ENCODE data around the gene CFAP74. TPM values are rescaled to one million over a fixed set of nuclear protein-coding genes. Genes with fewer than 3 reads are reported as not detected.
A peak's percentile ranks its signal among the peaks of the same experiment; 100 is the strongest.
"Not testable (repeated sequence)": the region's sequence is repeated elsewhere in the genome, so short reads cannot be mapped to it uniquely, and the experiment has no call there.

CFAP74 gene
- total RNA-seq, 1 experiment from 2014 or later, result not detected

DNA sequence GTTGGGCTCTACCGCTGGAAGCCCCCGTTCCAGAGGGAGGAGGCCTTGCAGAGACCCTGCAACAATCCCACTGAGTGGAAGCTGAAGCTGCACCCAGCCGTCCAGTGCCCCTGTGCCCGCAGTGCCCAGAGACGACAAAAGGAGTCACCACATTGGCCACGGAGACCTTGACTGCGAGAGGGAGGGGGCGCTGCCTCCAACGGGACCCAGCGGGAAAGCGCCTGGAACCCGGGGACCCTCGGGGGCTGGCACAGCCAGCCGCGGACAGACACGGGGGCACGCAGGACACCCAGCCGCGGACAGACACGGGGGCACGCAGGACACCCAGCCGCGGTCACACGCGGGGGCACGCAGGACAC lies 22.5 kb downstream of the CFAP74 start:
- Histone ChIP-seq H3K9me3 (ENCODE audit: low read length) (peaks cover 5% of the 10 kb centered on the region; the same call in 1 of the 2 replicates), H3K9ac (ENCODE audit: low read length) (no peak overlapping the region), H3K9me2 (replicated peaks; ENCODE audit: insufficient read depth, low read length) (no peaks in the 10 kb centered on the region), H4K20me1 (ENCODE audit: insufficient read depth, low read depth, low read length) (no peaks in the 10 kb centered on the region), H3K4me1 (ENCODE audit: low read length) (no peaks in the 10 kb centered on the region), H3K27me3 (ENCODE audit: low read length) (no peaks in the 10 kb centered on the region), H3K36me3 (ENCODE audit: insufficient read depth, low read length) (no peaks in the 10 kb centered on the region), H3K4me2 (ENCODE audit: low read depth, low read length, poor library complexity, severe bottlenecking) (no peak overlapping the region), H3K79me2 (ENCODE audit: low read length) (no peaks in the 10 kb centered on the region), H3K4me3 (ENCODE audit: low read length) (no peak overlapping the region), H2AFZ (ENCODE audit: low read length) (no peak overlapping the region), H3K27ac (ENCODE audit: low read length) (no peak overlapping the region)
- DNase-seq, result no peak

DNA sequence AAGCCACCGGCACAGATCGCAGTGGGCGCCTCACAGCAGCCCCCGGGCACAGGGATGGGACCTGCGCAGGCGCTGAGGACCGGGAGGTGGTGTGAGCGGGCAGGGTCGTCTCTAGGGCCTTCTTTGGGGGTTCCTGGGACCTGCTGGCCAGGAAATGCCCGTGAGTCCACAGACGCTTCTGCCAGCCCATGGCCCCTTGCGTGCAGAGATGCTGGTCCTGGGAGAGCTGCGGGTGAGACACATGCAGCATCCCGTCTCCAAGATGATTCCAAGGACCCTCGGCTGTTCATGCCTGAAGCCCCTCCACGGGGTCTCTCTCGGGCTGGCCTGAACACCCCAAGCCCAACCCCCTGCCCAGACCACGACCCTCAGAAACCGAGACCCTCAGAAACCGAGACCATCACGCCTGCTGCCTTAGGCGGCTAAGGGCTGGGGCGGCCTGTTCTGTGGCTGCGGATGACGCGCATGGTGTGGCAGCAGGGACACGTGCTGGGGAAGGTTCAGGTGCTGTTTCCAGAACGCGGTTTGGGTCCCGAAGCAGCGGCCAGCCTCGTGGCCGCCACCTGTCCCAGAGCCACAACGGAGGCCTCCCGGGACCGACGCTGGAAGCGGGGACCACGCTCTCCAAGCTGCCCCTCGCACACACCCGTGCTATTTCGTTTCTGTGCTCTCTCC lies 23.0 kb downstream of the CFAP74 start:
- no peak overlapping the region for H3K9ac ChIP-seq (ENCODE audit: low read length)
- no peak overlapping the region for H3K4me2 ChIP-seq (ENCODE audit: low read depth, low read length, poor library complexity, severe bottlenecking)
- no peak overlapping the region for H2AFZ ChIP-seq (ENCODE audit: low read length)
- H3K9me3 ChIP-seq (ENCODE audit: low read length), result peaks cover 5% of the 10 kb centered on the region; the same call in 1 of the 2 replicates
- no peak overlapping the region for H3K4me3 ChIP-seq (ENCODE audit: low read length)
- H3K36me3 ChIP-seq (ENCODE audit: insufficient read depth, low read length), result no peaks in the 10 kb centered on the region
- no peaks in the 10 kb centered on the region for H3K79me2 ChIP-seq (ENCODE audit: low read length)
- H4K20me1 ChIP-seq (ENCODE audit: insufficient read depth, low read depth, low read length), result no peaks in the 10 kb centered on the region
- DNase-seq, result no peak
- no peaks in the 10 kb centered on the region for H3K9me2 ChIP-seq (replicated peaks; ENCODE audit: insufficient read depth, low read length)
- H3K27me3 ChIP-seq (ENCODE audit: low read length), result no peaks in the 10 kb centered on the region
- no peak overlapping the region for H3K27ac ChIP-seq (ENCODE audit: low read length)
- H3K4me1 ChIP-seq (ENCODE audit: low read length), result no peaks in the 10 kb centered on the region

DNA sequence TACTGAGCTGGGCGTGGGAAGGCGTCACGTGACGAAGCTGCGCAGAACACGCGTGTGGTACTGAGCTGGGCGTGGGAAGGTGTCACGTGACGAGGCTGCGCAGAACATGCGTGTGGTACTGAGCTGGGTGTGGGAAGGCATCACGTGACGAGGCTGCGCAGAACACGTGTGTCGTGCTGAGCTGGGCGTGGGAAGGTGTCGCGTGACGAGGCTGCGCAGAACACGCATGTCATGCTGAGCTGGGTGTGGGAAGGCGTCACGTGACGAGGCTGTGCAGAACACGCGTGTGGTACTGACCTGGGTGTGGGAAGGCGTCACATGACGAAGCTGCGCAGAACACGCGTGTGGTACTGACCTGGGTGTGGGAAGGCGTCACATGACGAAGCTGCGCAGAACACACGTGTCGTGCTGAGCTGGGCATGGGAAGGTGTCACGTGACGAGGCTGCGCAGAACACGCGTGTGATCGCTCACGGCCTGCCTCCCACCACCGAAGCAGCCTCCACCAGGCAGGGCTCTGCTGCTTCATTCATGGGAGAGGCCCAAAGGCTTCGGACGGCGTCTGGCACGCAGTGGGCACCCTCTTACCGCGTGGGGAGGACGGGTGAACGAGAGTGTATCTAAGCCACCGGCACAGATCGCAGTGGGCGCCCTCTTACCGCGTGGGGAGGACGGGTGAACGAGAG lies 24.0 kb downstream of the CFAP74 start:
- H3K9ac ChIP-seq (ENCODE audit: low read length), result no peak overlapping the region
- H3K27ac ChIP-seq (ENCODE audit: low read length), result no peak overlapping the region
- no peak overlapping the region for H3K4me3 ChIP-seq (ENCODE audit: low read length)
- H3K36me3 ChIP-seq (ENCODE audit: insufficient read depth, low read length), result no peaks in the 10 kb centered on the region
- H3K79me2 ChIP-seq (ENCODE audit: low read length), result no peaks in the 10 kb centered on the region
- no peaks in the 10 kb centered on the region for H3K4me1 ChIP-seq (ENCODE audit: low read length)
- DNase-seq, result peak; percentile 10
- no peaks in the 10 kb centered on the region for H3K9me2 ChIP-seq (replicated peaks; ENCODE audit: insufficient read depth, low read length)
- H4K20me1 ChIP-seq (ENCODE audit: insufficient read depth, low read depth, low read length), result no peaks in the 10 kb centered on the region
- H3K4me2 ChIP-seq (ENCODE audit: low read depth, low read length, poor library complexity, severe bottlenecking), result no peak overlapping the region
- H2AFZ ChIP-seq (ENCODE audit: low read length), result no peak overlapping the region
- H3K27me3 ChIP-seq (ENCODE audit: low read length), result no peaks in the 10 kb centered on the region
- H3K9me3 ChIP-seq (ENCODE audit: low read length), result peaks cover 5% of the 10 kb centered on the region; the same call in 1 of the 2 replicates

DNA sequence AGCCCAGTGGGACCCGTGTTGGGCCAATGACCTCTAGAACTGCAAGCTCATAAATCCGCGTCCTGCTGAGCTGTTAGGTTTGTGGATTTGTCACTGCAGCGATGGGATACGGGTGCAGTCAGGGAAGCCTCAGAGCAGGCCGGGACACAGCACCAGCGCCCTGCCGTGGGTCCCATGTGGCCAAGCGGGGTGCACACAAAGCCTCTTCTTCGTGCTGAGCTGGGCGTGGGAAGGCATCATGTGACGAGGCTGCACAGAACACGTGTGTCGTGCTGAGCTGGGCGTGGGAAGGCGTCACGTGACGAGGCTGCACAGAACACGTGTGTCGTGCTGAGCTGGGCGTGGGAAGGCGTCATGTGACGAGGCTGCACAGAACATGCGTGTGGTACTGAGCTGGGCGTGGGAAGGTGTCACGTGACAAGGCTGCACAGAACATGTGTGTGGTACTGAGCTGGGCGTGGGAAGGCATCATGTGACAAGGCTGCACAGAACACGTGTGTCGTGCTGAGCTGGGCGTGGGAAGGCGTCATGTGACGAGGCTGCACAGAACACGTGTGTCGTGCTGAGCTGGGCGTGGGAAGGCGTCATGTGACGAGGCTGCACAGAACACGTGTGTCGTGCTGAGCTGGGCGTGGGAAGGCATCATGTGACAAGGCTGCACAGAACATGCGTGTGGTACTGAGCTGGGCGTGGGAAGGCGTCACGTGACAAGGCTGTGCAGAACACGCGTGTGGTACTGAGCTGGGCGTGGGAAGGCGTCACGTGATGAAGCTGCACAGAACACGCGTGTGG lies 24.7 kb downstream of the CFAP74 start:
- H3K27me3 ChIP-seq (ENCODE audit: low read length); H3K9me2 ChIP-seq (replicated peaks; ENCODE audit: insufficient read depth, low read length); H2AFZ ChIP-seq (ENCODE audit: low read length); H3K4me1 ChIP-seq (ENCODE audit: low read length); H3K36me3 ChIP-seq (ENCODE audit: insufficient read depth, low read length); H3K4me3 ChIP-seq (ENCODE audit: low read length); H3K79me2 ChIP-seq (ENCODE audit: low read length); H3K27ac ChIP-seq (ENCODE audit: low read length); H3K9me3 ChIP-seq (ENCODE audit: low read length); H3K9ac ChIP-seq (ENCODE audit: low read length); H3K4me2 ChIP-seq (ENCODE audit: low read depth, low read length, poor library complexity, severe bottlenecking); H4K20me1 ChIP-seq (ENCODE audit: insufficient read depth, low read depth, low read length): not testable (repeated sequence)
- DNase-seq, result peak; percentile 21

DNA sequence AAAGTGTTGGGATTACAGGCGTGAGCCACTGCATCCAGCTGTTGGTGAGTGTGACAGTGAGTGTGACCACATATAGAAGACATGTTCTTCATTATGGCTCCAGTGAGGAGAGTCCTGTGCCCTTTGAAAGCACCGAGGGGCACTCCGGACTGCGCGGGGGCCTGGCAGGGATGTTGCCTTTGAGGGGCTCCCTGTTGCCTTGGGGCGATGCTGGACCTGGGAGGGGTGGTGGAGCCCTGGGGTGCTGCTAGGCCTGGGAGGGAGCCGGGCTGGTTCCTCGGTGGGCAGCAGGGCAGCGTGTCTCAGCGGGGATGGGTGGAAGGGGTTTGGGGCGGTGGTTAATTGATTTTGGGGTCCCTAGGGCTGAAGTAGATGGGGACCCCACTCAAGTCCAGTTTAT lies 25.5 kb downstream of the CFAP74 start:
- Histone ChIP-seq H3K4me3 (ENCODE audit: low read length) (no peak overlapping the region), H3K9ac (ENCODE audit: low read length) (no peak overlapping the region)
- no peak for DNase-seq

DNA sequence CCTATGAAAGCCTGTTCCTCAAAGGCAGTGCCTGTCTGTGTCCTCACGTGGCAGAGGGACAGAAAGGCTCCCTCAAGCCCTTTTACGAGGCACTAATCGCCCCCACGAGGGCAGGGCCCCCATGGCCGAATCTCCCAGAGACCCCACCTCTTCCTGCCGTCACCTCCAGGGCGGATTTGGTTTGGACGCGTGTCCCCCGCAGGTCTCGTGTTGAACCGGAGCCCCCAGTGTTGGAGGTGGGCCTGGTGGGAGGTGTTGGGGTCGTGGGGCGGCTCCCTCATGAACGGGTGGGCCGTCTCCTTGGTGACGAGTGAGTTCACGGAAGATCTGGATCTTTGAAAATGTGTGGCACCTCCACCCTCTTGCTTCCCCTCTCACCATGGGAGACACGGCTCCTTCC lies 27.6 kb downstream of the CFAP74 start:
- Histone ChIP-seq H3K27ac (ENCODE audit: low read length) (no peak overlapping the region), H3K79me2 (ENCODE audit: low read length) (no peaks in the 10 kb centered on the region), H3K4me1 (ENCODE audit: low read length) (no peaks in the 10 kb centered on the region), H3K4me3 (ENCODE audit: low read length) (no peak overlapping the region), H4K20me1 (ENCODE audit: insufficient read depth, low read depth, low read length) (no peaks in the 10 kb centered on the region), H3K9ac (ENCODE audit: low read length) (no peak overlapping the region), H3K27me3 (ENCODE audit: low read length) (no peaks in the 10 kb centered on the region), H3K4me2 (ENCODE audit: low read depth, low read length, poor library complexity, severe bottlenecking) (no peak overlapping the region), H3K36me3 (ENCODE audit: insufficient read depth, low read length) (no peaks in the 10 kb centered on the region), H2AFZ (ENCODE audit: low read length) (no peak overlapping the region), H3K9me2 (replicated peaks; ENCODE audit: insufficient read depth, low read length) (no peaks in the 10 kb centered on the region), H3K9me3 (ENCODE audit: low read length) (peaks cover 5% of the 10 kb centered on the region; the same call in 1 of the 2 replicates)
- peak; percentile 9 for DNase-seq

More for the DNA sequence above, 25.5 kb downstream of the CFAP74 start:
- H3K79me2 ChIP-seq (ENCODE audit: low read length), result no peaks in the 10 kb centered on the region
- H3K9me2 ChIP-seq (replicated peaks; ENCODE audit: insufficient read depth, low read length), result no peaks in the 10 kb centered on the region
- no peaks in the 10 kb centered on the region for H3K36me3 ChIP-seq (ENCODE audit: insufficient read depth, low read length)
- no peaks in the 10 kb centered on the region for H4K20me1 ChIP-seq (ENCODE audit: insufficient read depth, low read depth, low read length)
- H3K4me1 ChIP-seq (ENCODE audit: low read length), result no peaks in the 10 kb centered on the region
- H3K9me3 ChIP-seq (ENCODE audit: low read length), result peaks cover 5% of the 10 kb centered on the region; the same call in 1 of the 2 replicates
- no peaks in the 10 kb centered on the region for H3K27me3 ChIP-seq (ENCODE audit: low read length)
- no peak overlapping the region for H3K4me2 ChIP-seq (ENCODE audit: low read depth, low read length, poor library complexity, severe bottlenecking)
- H2AFZ ChIP-seq (ENCODE audit: low read length), result no peak overlapping the region
- no peak overlapping the region for H3K27ac ChIP-seq (ENCODE audit: low read length)

DNA sequence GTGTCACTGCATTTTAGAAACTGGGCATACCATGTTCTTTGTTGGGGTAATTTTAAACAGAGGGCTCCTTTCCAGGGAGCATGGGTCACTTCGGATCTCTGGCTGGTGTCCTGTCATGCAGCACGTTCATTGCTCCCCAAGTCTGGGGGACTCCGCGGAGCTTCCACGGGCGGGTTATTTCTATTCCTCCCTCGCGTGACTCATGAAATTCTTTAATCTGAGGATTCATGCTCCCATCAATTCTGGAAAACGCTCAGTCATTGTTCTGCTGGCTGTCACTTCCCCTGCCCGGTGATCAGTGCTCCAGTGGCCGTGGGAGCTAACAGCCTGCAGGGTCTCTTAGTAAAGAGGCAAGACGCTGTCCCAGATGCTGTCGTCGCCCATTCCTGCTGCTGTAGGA lies 28.1 kb downstream of the CFAP74 start:
- Histone ChIP-seq H3K9ac (ENCODE audit: low read length) (no peak overlapping the region), H4K20me1 (ENCODE audit: insufficient read depth, low read depth, low read length) (no peaks in the 10 kb centered on the region), H3K4me3 (ENCODE audit: low read length) (no peak overlapping the region), H3K4me1 (ENCODE audit: low read length) (no peaks in the 10 kb centered on the region), H3K4me2 (ENCODE audit: low read depth, low read length, poor library complexity, severe bottlenecking) (no peak overlapping the region), H3K36me3 (ENCODE audit: insufficient read depth, low read length) (no peaks in the 10 kb centered on the region), H3K27ac (ENCODE audit: low read length) (no peak overlapping the region), H2AFZ (ENCODE audit: low read length) (no peak overlapping the region), H3K27me3 (ENCODE audit: low read length) (no peaks in the 10 kb centered on the region), H3K79me2 (ENCODE audit: low read length) (no peaks in the 10 kb centered on the region), H3K9me2 (replicated peaks; ENCODE audit: insufficient read depth, low read length) (no peaks in the 10 kb centered on the region), H3K9me3 (ENCODE audit: low read length) (peaks cover 5% of the 10 kb centered on the region; the same call in 1 of the 2 replicates)
- no peak for DNase-seq

DNA sequence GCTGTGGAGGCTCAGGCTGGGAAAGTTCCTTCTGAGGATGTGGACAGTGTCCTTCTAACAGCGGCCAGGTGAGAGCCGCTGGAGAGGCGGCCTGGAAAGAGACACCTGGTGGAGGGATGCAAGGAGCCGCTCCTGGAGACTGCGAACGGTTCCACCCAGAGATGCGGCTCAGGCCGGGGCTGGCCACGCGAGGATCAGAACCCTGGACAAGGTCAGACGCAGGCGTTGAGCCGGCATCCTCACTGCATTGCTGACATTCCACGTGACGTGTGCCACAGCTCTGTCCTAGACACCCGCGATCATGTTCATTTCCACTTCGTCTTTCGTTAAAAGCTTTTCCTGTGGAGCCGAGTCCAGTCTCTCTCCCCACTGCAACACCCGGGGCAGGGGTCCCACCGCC lies 28.8 kb downstream of the CFAP74 start:
- H3K36me3 ChIP-seq (ENCODE audit: insufficient read depth, low read length), result no peaks in the 10 kb centered on the region
- no peak overlapping the region for H3K4me2 ChIP-seq (ENCODE audit: low read depth, low read length, poor library complexity, severe bottlenecking)
- no peaks in the 10 kb centered on the region for H3K79me2 ChIP-seq (ENCODE audit: low read length)
- H3K4me1 ChIP-seq (ENCODE audit: low read length), result no peaks in the 10 kb centered on the region
- H3K9me2 ChIP-seq (replicated peaks; ENCODE audit: insufficient read depth, low read length), result no peaks in the 10 kb centered on the region
- H3K4me3 ChIP-seq (ENCODE audit: low read length), result no peak overlapping the region
- no peak overlapping the region for H3K9ac ChIP-seq (ENCODE audit: low read length)
- no peaks in the 10 kb centered on the region for H4K20me1 ChIP-seq (ENCODE audit: insufficient read depth, low read depth, low read length)
- no peaks in the 10 kb centered on the region for H3K27me3 ChIP-seq (ENCODE audit: low read length)
- no peak for DNase-seq
- no peak overlapping the region for H3K27ac ChIP-seq (ENCODE audit: low read length)
- no peak overlapping the region for H2AFZ ChIP-seq (ENCODE audit: low read length)
- H3K9me3 ChIP-seq (ENCODE audit: low read length), result peaks cover 5% of the 10 kb centered on the region; the same call in 1 of the 2 replicates

Measured in Karpas-422 (cell line).